Peyer's patch (tissue), 4 donors: Measurements from ENCODE around the gene SCN2B. TPM values are rescaled to one million over a fixed set of nuclear protein-coding genes. Genes with fewer than 3 reads are reported as not detected.

Experiments
- DNase-seq, 3 donors: peaks; one replicate each; pipeline ENCODE4 v3.0.0-alpha.2; 2017 to 2019
- H3K27ac ChIP-seq, 4 donors: fragments of 200-600 bp; sonication (generic); one replicate each; pipeline ENCODE4 v1.5.1; 2016 to 2019
- H3K27me3 ChIP-seq, 2 donors: fragments of 200-600 bp; sonication (generic); one replicate each; pipeline ENCODE4 v1.5.1; 2019
- H3K36me3 ChIP-seq, 3 donors: fragments of 200-600 bp; sonication (generic); one replicate each; pipeline ENCODE4 v1.5.1; 2016 to 2019
- H3K4me1 ChIP-seq, 4 donors: fragments of 200-600 bp; sonication (generic); one replicate each; pipeline ENCODE4 v1.5.1; 2016 to 2019
- H3K4me3 ChIP-seq, 4 donors: fragments of 200-600 bp; sonication (generic); 1 replicate in 3 of 4; 2 replicates in 1 of 4; pipeline ENCODE4 v1.5.1; 2016 to 2019; ENCODE audit warnings: mild to moderate bottlenecking in 1 of 4
- H3K9me3 ChIP-seq, 4 donors: fragments of 200-600 bp; sonication (generic); one replicate each; pipeline ENCODE4 v1.5.1; 2016 to 2019; ENCODE audit warnings: mild to moderate bottlenecking in 1 of 4
- CTCF ChIP-seq, 6 experiments: fragments of 450-650 bp in 4 of 6; fragments of 200-600 bp in 2 of 6; sonication (generic) in 1 of 6; IDR thresholded peaks; one replicate each; pipeline ENCODE4 v1.5.1; 2017 to 2019; ENCODE audit warnings: antibody characterized with exemption in 6 of 6, mild to moderate bottlenecking in 3 of 6, moderate library complexity in 1 of 6
- POLR2A ChIP-seq, 2 donors: fragments of 450-650 bp; IDR thresholded peaks; one replicate each; pipeline ENCODE4 v1.5.1; 2017; ENCODE audit warnings: antibody characterized with exemption in 2 of 2, mild to moderate bottlenecking in 2 of 2, moderate library complexity in 2 of 2
- total RNA-seq, 4 donors: library from RNA; depleted of rRNA; stranded (reverse); fragments of >200 nt; gene quantifications; one replicate each; pipeline ENCODE4 v1.1.0, GENCODE V29; 2016

Gene SCN2B
- total RNA-seq, 4 donors from 2014 or later, result 0.13 to 0.38 TPM; not detected in 2

- H3K36me3 ChIP-seq, result no peaks in the 10 kb centered on the region
- no peaks in the 10 kb centered on the region for H3K27me3 ChIP-seq
- H3K27ac ChIP-seq, result peak overlapping the region in 3 of 4 donors; percentile 3 to 73 (median 28)
- TF ChIP-seq POLR2A (IDR thresholded peaks at IDR 0.05) (no peak), CTCF (IDR thresholded peaks at IDR 0.05) (no peak)
- no peaks in the 10 kb centered on the region for H3K9me3 ChIP-seq
- no peak for DNase-seq
- peaks cover 0 to 16% (median 4%) of the 10 kb centered on the region in 4 donors for H3K4me1 ChIP-seq
- H3K4me3 ChIP-seq, result no peak overlapping the region
Observed at GRCh38 chr11:118215765-118216164, 39.3 kb upstream of the SCN2B start.

GRCh38 chr11:118215262-118215661, 38.8 kb upstream of the SCN2B start:
- no peaks in the 10 kb centered on the region for H3K9me3 ChIP-seq
- H3K27me3 ChIP-seq, result no peaks in the 10 kb centered on the region
- peak overlapping the region in 3 of 4 donors; percentile 28 to 74 (median 73) for H3K27ac ChIP-seq
- H3K36me3 ChIP-seq, result no peaks in the 10 kb centered on the region
- H3K4me1 ChIP-seq, result peaks cover 0 to 16% (median 4%) of the 10 kb centered on the region in 4 donors
- TF ChIP-seq POLR2A (IDR thresholded peaks at IDR 0.05) (no peak), CTCF (IDR thresholded peaks at IDR 0.05) (no peak)
- DNase-seq, result peak in 2 of 3 donors; percentile 37 to 60
- no peak overlapping the region for H3K4me3 ChIP-seq

- no peaks in the 10 kb centered on the region for H3K36me3 ChIP-seq
- TF ChIP-seq POLR2A (IDR thresholded peaks at IDR 0.05) (no peak), CTCF (IDR thresholded peaks at IDR 0.05) (no peak)
- H3K9me3 ChIP-seq, result no peaks in the 10 kb centered on the region
- H3K4me3 ChIP-seq, result peak overlapping the region in 1 of 4 donors; percentile 21
- peaks cover 0 to 16% (median 4%) of the 10 kb centered on the region in 4 donors for H3K4me1 ChIP-seq
- no peak for DNase-seq
- H3K27ac ChIP-seq, result peak overlapping the region in 3 of 4 donors; percentile 41 to 74 (median 73)
- H3K27me3 ChIP-seq, result no peaks in the 10 kb centered on the region
Observed at GRCh38 chr11:118214210-118214914, 37.9 kb upstream of the SCN2B start.

- no peak for DNase-seq
- Histone ChIP-seq H3K4me1 (peaks cover 0 to 16% (median 4%) of the 10 kb centered on the region in 4 donors), H3K9me3 (no peaks in the 10 kb centered on the region), H3K27ac (peak overlapping the region in 3 of 4 donors; percentile 41 to 74 (median 73)), H3K4me3 (peak overlapping the region in 1 of 4 donors; percentile 21), H3K27me3 (no peaks in the 10 kb centered on the region), H3K36me3 (no peaks in the 10 kb centered on the region)
- TF ChIP-seq POLR2A (IDR thresholded peaks at IDR 0.05) (no peak), CTCF (IDR thresholded peaks at IDR 0.05) (no peak)
Observed at GRCh38 chr11:118213781-118214180, 37.3 kb upstream of the SCN2B start.

- H3K27ac ChIP-seq, result peak overlapping the region in 3 of 4 donors; percentile 41 to 74 (median 65)
- no peak overlapping the region for H3K4me3 ChIP-seq
- no peaks in the 10 kb centered on the region for H3K36me3 ChIP-seq
- DNase-seq, result no peak
- no peak for TF ChIP-seq POLR2A (IDR thresholded peaks at IDR 0.05)
- no peak for TF ChIP-seq CTCF (IDR thresholded peaks at IDR 0.05)
- peaks cover 0 to 16% (median 4%) of the 10 kb centered on the region in 4 donors for H3K4me1 ChIP-seq
- H3K9me3 ChIP-seq, result no peaks in the 10 kb centered on the region
- no peaks in the 10 kb centered on the region for H3K27me3 ChIP-seq
Observed at GRCh38 chr11:118213201-118213600, 36.8 kb upstream of the SCN2B start.
